Sigmoid colon (tissue), 4 donors: ENCODE data around the gene WDR37.

Experiments
- CTCF ChIP-seq, 4 experiments: fragments of 450-650 bp in 3 of 4; fragments of 200-600 bp in 1 of 4; IDR thresholded peaks; one replicate each; pipeline ENCODE4 v1.5.1; 2016 to 2019; ENCODE audit warnings: antibody characterized with exemption in 4 of 4, mild to moderate bottlenecking in 3 of 4, moderate library complexity in 2 of 4
- EP300 ChIP-seq, 4 donors: sonication (generic); formaldehyde crosslinking; IDR thresholded peaks; one replicate each; pipeline ENCODE4 v1.6.1; 2017; ENCODE audit warnings: antibody characterized with exemption in 4 of 4
- POLR2A ChIP-seq, 2 donors: fragments of 450-650 bp; IDR thresholded peaks; one replicate each; pipeline ENCODE4 v1.6.1; 2016; ENCODE audit warnings: antibody characterized with exemption in 2 of 2, mild to moderate bottlenecking in 2 of 2, moderate library complexity in 2 of 2
- POLR2AphosphoS5 ChIP-seq, 4 donors: sonication (generic); formaldehyde crosslinking; IDR thresholded peaks; one replicate each; pipeline ENCODE4 v1.6.1; 2017; ENCODE audit warnings: antibody characterized with exemption in 4 of 4

- no peak for TF ChIP-seq CTCF (IDR thresholded peaks at IDR 0.05)
- no peak for TF ChIP-seq POLR2AphosphoS5 (IDR thresholded peaks at IDR 0.05)
- no peak for TF ChIP-seq EP300 (IDR thresholded peaks at IDR 0.05)
- TF ChIP-seq POLR2A (IDR thresholded peaks at IDR 0.05): no peak
These were observed 107.0 kb downstream of the WDR37 start for GRCh38 chr10:1163204-1163660.
